ENCODE data around the gene CAND2.

- TF ChIP-seq, protein P1, sequence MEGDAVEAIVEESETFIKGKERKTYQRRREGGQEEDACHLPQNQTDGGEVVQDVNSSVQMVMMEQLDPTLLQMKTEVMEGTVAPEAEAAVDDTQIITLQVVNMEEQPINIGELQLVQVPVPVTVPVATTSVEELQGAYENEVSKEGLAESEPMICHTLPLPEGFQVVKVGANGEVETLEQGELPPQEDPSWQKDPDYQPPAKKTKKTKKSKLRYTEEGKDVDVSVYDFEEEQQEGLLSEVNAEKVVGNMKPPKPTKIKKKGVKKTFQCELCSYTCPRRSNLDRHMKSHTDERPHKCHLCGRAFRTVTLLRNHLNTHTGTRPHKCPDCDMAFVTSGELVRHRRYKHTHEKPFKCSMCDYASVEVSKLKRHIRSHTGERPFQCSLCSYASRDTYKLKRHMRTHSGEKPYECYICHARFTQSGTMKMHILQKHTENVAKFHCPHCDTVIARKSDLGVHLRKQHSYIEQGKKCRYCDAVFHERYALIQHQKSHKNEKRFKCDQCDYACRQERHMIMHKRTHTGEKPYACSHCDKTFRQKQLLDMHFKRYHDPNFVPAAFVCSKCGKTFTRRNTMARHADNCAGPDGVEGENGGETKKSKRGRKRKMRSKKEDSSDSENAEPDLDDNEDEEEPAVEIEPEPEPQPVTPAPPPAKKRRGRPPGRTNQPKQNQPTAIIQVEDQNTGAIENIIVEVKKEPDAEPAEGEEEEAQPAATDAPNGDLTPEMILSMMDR (IDR thresholded peaks at IDR 0.05) = no peak
- TF ChIP-seq POLR2A (IDR thresholded peaks at IDR 0.05; ENCODE audit: low read depth) (no peak), EP300 (IDR thresholded peaks at IDR 0.05) (no peak)
Measured at GRCh38 chr3:12756635-12757034, 39.8 kb upstream of the CAND2 start.
